D341Med (cell line): ENCODE measurements around the gene TBC1D17.
A peak's percentile ranks its signal among the peaks of the same experiment; 100 is the strongest.

Experiments
- DNase-seq: peaks from one replicate; pipeline ENCODE4 v3.0.0; 2012; ENCODE audit warnings: low spot score

TBC1D17 gene

DNA sequence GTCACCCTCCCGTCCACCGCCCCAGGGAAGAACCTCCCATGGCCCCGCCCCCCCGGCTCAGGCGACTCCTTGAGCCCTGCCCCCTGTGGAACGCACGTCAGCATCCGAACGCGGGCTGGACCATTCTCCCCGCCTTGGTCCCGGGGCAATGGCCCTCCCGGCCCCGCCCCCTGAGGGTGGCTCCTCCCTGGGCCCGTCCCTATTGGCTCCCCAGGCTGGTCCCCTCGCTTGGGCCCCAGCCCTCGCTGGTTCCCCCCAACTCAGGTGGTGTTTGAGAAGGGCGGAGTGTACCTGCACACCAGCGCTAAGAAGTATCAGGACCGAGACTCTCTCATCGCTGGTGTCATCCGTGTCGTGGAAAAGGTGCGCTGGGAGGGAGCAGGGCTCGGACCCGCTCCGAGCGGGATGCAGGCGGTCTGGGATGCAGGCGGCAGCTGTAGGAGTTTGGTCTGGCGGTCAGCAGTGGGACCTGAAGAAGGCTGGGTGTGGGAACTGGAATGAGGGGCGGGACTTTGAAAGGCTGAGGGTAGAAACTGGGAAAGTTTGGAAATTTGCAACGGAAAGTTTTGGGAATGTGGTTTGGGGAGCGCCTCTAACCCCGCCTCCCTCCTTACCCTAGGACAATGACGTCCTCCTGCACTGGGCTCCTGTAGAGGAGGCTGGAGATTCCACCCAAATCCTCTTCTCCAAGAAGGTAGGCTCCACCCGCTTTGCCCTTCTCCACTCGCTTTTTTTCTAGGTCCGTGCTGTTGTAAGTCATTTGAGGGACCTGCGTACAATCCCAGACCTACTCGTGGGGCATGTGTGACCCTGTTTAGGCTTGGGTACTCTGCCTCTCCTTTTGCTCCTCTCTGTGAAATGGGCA is 609 bp downstream of the TBC1D17 start:
- DNase-seq: peak; percentile 97

DNA sequence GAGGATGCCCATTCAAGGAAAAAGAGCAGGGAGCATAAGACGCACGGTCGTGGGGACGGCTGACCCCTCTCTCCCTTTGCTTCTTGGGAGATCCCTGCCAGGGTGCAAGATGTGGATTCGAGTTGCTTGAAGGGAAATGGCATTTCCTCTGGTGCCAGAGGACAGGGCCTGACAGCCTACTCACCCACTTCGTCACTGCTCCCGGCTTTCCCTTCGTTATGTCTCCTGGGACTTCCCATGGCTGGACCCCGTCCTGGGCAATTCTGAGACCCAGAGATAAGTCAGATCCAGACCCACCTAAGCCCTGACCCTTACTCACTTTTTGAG is 1.2 kb downstream of the TBC1D17 start:
- DNase-seq: no peak

DNA sequence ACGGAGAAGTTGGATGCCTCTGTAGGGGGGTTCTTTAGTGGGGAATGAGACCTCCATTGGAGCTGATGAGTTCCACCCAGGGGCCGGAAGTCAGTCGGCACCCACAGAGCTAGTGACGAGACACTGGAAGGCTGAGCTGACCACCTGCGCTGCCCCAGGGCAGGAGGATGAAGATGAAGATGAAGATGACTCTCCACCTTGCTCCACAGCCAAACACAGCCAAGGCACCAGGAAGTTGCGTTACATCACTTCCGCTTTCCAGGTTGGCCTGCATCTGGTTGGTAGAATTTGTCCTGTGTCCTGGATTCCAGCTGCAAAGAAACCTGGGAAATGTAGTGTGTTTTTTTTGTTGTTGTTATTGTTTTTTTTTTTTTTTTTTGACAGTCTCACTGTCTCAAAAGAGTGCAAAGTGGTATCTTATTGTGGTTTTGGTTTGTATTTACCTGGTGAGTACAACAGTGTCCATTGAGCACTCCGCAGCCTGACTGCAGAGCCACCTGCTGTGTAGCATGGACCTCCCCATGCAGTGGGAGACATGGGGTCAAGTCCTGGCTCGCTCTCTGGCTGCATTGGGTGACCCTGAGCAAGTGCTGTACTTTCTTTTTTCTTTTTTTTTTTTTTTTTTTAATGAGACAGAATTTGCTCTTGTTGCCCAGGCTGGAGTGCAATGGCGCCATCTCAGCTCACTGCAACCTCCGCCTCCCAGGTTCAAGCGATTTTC is 1.9 kb downstream of the TBC1D17 start:
- no peak for DNase-seq

DNA sequence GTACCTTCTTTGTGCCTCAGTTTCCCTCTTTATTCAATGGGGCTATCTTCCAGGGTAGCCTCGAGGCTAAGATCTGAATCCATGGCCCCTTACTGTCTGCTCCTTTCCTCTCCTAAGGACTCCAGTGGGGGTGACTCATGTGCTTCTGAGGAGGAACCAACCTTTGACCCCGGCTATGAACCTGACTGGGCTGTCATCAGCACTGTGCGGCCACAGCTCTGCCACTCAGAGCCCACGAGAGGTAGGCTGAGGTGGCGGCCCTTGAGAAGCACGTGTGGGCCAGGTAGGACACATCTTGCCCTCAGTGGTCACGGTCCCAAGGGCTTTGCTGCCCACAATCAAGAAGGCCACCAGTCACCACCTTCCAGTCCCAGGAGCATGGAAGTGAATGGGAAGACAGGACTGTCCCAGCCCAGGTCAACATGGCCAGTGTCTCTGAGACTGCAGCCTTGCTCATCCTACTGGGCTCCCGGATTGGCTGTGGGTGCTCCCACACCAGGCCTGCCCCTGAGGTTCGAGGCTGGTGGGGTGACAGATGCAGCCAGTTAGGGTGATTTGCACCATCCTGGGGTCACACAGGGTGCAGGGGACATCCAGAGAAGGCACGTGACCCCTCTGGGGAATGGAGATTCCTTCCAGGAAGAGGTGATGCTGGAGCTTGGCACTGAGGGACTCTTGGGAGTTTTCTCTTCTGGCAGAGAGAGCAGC is 2.8 kb downstream of the TBC1D17 start:
- no peak for DNase-seq

DNA sequence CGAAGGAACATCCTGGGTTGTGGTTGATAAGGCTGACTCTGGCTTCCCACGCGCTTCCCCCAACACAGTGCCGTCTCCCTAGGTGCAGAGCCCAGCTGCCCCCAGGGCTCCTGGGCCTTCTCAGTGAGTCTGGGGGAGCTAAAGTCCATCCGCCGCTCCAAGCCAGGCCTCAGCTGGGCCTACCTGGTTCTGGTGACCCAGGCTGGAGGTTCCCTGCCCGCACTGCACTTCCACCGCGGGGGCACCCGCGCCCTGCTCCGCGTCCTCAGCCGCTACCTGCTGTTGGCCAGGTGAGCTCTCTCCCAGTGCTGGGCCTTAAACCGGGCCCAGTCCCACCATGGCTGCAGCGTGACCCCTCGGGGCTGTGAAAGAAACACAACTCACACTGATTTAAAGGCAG is 3.7 kb downstream of the TBC1D17 start:
- no peak for DNase-seq

DNA sequence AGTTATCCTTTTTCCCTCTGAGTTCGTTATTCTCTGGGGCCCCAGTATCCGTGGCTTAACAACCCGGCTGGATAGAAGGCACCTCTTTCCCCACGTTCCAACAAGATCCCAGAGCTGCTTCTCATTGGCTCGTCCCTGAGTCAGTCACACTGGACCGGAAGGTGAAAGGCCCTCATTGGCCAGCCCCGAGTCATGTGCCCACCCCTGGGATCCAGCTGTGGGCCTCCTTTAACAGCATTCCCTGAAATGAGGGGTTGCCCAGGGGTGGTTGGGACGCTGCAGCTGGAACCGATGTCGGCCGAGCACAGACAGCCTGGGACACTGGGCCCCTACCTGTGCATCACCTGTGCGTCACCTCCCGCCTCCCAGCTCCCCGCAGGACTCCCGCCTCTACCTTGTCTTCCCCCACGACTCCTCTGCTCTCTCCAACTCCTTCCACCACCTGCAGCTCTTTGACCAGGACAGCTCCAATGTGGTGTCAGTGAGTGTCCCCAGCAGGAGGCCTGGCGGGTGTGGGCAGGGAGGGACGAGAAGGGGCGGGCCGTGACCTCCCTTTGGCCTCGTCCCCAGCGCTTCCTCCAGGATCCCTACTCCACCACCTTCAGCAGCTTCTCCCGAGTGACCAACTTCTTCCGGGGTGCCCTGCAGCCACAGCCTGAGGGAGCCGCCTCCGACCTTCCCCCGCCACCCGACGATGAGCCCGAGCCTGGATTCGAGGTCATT is 4.3 kb downstream of the TBC1D17 start:
- DNase-seq: no peak

DNA sequence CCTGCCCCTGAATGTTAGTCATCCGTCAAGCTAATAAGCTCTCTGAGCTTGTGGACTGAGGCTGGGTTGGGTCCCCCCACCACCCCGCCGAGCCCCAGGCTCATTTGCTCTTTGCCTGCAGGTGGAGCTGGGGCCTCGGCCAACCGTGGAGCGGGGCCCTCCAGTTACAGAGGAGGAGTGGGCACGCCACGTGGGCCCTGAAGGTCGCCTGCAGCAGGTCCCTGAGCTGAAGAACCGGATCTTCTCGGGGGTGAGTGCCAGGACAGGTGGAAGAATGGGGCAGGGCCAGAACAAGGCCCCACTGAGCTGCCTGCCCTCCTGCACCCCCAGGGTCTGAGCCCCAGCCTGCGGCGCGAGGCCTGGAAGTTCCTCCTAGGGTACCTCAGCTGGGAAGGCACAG is 5.1 kb downstream of the TBC1D17 start:
- DNase-seq: no peak

DNA sequence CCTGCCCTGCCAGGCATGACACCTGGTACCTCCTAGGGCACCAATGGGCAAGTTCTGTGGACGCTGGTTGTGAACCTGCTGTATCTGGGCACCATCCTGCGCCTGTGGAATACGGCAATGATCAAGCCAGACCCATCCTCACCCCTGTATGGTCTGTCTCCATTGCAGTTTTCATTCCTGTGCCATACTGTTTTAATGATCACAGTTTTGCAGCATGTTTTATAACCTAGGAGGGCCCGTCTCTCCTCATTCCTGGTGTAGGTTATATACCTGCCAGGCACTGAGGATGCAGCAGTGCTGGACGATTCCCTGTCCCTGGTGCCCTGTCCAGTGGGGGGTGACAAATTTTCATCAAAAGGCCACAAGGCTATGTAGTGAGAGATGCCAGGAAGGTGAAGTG is 5.6 kb downstream of the TBC1D17 start:
- no peak for DNase-seq

DNA sequence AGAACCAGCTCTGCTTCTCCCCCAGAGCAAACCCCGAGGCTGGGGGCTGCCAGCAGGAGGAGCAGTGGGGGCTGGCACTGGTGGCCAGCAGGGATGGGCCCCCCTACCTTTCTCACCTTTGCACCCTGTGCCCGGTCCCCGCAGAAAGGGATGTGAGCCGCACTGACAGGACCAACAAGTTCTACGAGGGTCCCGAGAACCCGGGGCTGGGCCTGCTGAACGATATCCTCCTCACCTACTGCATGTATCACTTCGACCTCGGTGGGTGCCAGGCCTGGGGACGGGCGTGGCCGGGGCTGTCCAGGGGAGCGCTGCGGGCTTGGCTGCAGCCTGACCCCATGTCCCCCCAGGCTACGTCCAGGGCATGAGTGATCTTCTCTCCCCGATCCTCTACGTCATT is 6.6 kb downstream of the TBC1D17 start:
- DNase-seq: no peak

DNA sequence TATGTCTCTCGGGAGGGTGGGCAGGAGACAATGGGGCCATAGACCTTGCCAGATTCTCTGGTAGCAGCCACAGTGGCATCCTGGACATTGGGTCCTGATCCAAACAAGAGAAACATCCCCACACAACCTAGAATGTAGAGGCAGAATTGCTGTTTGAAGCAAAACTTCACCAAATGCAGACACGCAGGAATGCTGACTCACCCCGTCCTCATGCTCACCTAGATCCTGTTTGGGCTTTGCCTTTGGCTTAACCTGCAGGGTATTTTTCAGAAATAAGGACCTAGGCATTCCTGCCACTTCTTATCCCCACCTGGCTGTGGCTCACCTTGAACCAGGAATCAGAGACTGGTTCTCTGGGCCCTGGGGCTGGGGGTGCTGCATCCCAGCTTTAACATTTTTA is 7.3 kb downstream of the TBC1D17 start:
- no peak for DNase-seq

DNA sequence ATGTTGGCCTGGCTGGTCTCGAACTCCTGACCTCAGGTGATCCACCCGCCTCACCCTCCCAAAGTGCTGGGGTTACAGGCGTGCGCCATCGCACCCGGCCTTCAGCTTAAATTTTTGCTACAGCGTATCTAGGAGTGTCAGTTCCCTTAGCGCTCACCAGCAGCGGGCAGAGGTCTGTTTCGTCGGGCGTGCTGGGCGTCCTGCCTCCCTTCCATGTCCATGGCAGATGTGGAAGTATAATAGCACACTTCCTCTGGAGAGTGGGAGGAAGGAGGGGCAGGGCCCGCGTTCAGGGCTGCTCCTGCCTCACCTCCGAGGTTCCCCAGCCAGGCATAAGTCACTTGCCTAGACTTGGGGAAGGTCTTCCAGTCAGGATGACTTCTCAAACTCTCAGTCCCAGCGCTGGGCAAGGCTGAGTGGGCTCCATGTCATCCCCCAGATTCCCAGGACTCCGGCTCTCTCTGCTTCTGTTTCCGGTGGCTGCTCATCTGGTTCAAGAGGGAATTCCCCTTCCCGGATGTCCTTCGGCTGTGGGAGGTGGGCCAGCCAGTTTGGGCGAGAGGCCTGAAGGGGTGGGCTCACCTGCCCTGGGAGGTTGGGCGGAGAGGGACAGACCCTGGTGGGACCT is 9.6 kb downstream of the TBC1D17 start:
- DNase-seq: no peak

DNA sequence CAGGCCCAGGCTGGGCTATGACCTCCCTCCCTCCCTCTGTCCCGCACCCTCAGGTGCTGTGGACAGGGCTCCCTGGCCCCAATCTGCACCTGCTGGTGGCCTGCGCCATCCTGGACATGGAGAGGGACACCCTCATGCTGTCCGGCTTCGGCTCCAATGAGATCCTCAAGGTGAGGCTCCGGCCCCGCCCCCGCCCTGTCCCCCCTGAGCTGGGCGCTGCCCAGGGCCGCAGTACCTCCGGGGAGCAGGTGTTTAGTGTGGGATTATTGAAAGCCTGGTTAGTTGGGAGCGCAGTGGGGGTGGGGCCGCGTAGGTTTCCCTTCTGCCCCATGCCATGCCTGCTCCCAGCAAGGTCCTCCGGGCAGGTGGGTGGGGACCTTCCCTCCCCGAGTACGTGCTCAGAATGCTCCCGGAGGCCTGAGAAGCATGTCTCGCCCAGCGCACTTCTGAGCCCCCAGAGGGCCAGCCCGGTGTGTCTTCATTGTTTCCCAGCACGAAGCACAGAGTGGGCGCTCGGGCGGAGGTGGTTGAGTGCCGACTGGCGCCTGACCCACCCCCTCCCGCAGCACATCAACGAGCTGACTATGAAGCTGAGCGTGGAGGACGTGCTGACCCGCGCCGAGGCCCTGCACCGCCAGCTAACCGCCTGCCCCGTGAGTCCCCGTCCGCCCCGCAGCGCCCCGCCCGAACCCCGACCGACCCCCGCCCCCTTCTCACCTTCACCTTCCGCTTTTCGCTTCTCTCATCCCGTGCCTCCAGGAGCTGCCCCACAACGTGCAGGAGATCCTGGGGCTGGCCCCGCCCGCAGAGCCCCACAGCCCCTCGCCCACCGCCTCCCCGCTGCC is 10.4 kb downstream of the TBC1D17 start:
- DNase-seq: no peak

DNA sequence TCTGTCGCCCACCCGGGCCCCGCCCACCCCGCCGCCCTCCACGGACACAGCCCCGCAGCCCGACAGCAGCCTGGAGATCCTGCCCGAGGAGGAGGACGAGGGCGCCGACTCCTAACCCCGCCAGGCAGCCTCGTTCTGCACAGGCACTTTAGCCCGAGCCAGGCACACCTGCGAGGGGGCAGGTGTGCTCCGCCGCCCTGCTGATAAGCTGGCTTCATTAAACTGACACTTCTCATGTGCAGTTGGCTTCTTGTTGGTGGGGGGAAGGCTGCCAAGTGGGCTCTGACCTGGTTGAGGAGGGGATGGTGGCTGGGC is 11.0 kb downstream of the TBC1D17 start:
- no peak for DNase-seq

DNA sequence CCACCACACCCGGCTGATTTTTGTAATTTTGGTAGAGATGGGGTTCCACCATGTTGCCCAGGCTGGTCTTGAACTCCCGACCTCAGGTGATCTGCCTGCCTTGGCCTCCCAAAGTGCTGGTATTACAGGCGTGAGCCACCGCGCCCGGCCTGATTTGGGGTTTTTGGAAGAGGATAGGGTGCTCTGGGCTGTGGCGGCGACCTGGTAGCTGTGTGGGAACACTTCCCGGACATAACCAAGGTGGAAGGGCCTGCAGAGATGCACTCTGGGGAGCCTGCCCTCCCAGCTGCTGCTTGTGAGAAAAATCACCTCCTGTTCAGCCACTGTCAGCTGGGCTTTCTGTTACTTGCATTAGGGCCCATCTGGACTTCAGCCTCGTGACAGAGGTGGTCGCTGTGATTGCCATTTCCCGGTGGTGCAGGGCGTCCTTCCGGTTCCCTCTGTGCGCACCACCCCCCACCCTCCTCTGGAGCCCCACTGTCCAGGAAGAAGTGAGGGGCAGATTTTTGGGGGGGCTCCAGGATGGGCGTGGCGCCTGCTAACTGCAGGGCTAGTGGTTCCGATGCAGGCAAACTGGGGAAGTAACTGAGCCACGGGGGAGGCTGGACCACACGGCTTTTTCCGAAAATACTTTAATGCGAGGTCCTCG is 11.7 kb downstream of the TBC1D17 start:
- DNase-seq: no peak

DNA sequence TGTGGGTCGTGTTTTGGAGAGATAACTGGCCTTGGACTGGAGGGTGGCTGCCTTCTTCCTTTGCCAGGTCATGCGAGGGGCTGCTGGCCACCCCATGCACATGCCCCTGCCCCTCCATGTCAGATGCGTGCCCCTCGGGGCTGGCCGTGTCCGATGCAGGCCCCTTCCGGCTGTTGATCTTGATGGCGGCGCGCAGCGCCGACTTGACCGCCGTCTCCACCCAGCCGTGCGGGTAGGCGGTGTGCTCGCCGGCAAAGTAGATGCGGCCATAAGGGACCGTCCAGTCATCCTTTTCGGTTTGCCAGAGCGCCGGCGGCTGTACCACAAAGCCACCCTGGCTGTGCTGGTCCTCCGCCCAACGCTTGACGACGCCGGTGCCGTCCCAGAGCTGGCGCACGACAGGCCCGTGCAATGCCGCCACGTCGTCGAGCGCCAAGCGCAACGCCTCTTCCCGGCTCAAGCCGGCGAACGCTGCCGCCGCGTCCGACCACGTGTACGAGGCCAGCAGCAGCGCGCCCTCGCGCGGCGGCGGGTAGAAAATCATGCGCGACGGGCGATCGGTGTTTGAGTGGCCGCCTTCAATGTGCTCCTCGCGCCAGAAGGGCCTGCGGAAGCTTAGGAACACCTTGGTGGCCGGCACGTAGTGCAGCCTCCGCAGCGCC is 12.3 kb downstream of the TBC1D17 start:
- DNase-seq: peak; percentile 34

DNA sequence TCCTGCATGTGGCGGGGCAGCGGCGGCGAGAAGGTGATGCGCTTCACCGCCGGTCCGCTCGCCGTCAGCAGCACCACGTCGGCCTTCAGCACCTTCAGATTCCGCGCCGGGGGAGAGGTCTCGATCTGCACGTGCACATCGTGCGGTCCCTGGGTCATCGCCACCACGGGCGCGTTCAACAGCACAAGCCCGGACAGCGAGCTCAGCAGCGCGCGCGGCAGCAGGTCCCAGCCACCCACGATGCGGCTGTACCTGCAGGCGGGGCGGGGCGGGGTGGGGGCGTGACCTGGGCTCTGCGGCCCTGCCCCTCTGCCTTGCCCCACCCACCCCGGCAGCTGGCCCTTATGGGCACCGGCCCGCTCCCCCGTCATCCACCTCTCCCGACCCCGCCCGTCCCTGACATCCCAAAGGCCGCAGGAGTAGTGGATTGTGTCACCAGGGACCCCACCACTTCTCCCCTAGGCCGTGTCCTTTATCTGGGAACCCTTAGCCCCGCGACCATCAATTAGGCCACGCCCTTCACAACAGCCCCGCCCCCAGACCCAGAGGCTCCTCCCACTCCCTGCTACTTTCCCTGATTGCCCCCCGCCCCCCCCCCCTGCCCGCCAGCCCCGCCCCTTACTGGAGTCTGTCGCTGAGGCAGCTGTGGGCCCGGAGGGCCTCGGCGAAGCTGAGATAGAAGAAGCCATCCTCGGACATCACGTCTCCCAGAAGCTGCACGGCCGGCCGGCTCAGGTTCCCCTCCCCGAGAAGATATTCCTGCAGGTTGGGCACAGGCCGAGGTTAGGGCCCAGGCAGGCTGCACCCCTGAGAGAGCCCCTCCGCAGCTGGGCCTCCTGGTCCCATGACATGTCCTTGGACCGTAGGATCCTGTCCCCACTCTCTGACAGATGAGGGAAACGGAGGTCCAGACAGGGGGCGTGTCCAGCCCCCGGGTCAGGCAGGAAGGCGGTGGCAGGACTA is 13.1 kb downstream of the TBC1D17 start:
- peak; percentile 56 for DNase-seq

DNA sequence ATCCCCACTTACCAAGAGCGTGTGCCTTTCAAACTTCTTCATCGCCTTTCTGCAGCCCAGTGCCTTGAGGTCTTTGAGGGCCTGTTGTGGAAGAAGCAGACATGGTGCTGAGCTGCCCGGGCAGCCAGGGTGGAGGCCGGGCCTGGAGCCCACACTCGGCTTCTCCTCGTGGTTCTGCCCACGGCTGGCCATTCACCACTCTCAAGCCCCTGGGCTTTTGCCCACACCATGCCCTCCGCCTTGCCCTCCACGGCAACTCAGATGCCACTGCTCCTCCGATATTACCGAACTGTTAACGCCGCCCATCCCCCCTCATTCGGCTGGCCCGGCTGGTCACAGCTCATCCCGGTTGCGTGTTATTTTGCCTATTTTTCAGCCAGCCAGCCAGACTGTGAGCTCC is 13.9 kb downstream of the TBC1D17 start:
- DNase-seq: no peak

DNA sequence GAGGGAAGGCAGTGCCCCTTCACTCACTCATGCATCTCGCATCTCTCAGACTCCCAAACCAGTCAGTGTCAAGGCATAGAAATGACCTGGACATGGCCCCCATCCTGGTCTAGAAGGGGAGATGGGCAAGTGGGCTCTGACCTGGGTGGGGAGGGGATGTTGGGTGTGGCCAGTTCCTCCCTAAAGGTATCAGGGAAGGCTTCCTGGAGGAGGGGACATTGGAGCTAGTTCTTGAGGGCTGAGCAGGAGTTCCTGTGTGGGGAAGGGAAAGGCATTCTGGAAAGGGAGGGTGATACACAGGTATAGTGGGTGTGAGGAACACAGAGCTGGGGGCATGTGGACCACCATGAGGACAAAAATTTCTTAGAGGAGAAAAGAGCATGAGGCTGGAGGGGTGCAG is 15.2 kb downstream of the TBC1D17 start:
- no peak for DNase-seq
